Measurements from ENCODE around the gene TMUB2. TPM values are rescaled to one million over a fixed set of nuclear protein-coding genes. Genes with fewer than 3 reads are reported as not detected.
A peak's percentile ranks its signal among the peaks of the same experiment; 100 is the strongest.

The TMUB2 gene
- total and polyA plus RNA-seq, 2 of the 13 experiments (the other 11 are each of a cell fraction or from before 2014, with no cell fraction given): 26.9 to 50.8 TPM

- TF ChIP-seq MAZ (IDR thresholded peaks at IDR 0.05; ENCODE audit: borderline replicate concordance, low read depth, low read length) (peak; percentile 59; the same call in 1 of the 2 replicates), MAZ (CRISPR knock-in tag; IDR thresholded peaks at IDR 0.05; ENCODE audit: low read depth) (peak; percentile 78), ATRX (CRISPR knock-in tag; IDR thresholded peaks at IDR 0.05; ENCODE audit: borderline replicate concordance) (no peak), PAX8 (CRISPR knock-in tag; IDR thresholded peaks at IDR 0.05; ENCODE audit: borderline replicate concordance) (no peak), ZNF709 (CRISPR knock-in tag; IDR thresholded peaks at IDR 0.05) (no peak), NCOA1 (CRISPR knock-in tag; IDR thresholded peaks at IDR 0.05) (no peak), HMG20A (CRISPR knock-in tag; IDR thresholded peaks at IDR 0.05; ENCODE audit: borderline replicate concordance) (0 out of 2 replicates have a peak, but pooled peaks have one; percentile 6), AFF4 (CRISPR knock-in tag; IDR thresholded peaks at IDR 0.05) (no peak), ZNF317 (CRISPR knock-in tag; IDR thresholded peaks at IDR 0.05) (no peak), PTBP1 (IDR thresholded peaks at IDR 0.05; ENCODE audit: low read depth, low read length, poor library complexity, severe bottlenecking) (no peak), ZNF292 (CRISPR knock-in tag; IDR thresholded peaks at IDR 0.05; ENCODE audit: borderline replicate concordance, low read depth) (peak; percentile 70; the same call in 1 of the 2 replicates), ZNF713 (CRISPR knock-in tag; IDR thresholded peaks at IDR 0.05) (no peak), KLF11 (CRISPR knock-in tag; IDR thresholded peaks at IDR 0.05) (no peak; the same call in 1 of the 2 replicates), ZNF362 (CRISPR knock-in tag; IDR thresholded peaks at IDR 0.05; ENCODE audit: borderline replicate concordance) (peak; percentile 55; the same call in 1 of the 2 replicates), NR2F2 (IDR thresholded peaks at IDR 0.05; ENCODE audit: borderline replicate concordance, low read depth) (no peak), NBN (conservative IDR thresholded peaks at IDR 0.05) (no peak), ZNF549 (CRISPR knock-in tag; IDR thresholded peaks at IDR 0.05) (no peak), SPEN (CRISPR knock-in tag; IDR thresholded peaks at IDR 0.05; ENCODE audit: low read depth) (peak; percentile 68; the same call in 1 of the 2 replicates), STAG1 (CRISPR knock-in tag; IDR thresholded peaks at IDR 0.05) (peak; percentile 10; the same call in 1 of the 2 replicates), TFE3 (CRISPR knock-in tag; IDR thresholded peaks at IDR 0.05) (peak; percentile 37; the same call in 1 of the 2 replicates), ZSCAN9 (CRISPR knock-in tag; IDR thresholded peaks at IDR 0.05; ENCODE audit: borderline replicate concordance) (peak; percentile 28; the same call in 1 of the 2 replicates)
Measured at GRCh38 chr17:44137891-44138709, 48.7 kb upstream of the TMUB2 start (continued).

Data from HepG2 (cell line).